Measurements from ENCODE around the gene PIEZO1.

PIEZO1 gene

DNA sequence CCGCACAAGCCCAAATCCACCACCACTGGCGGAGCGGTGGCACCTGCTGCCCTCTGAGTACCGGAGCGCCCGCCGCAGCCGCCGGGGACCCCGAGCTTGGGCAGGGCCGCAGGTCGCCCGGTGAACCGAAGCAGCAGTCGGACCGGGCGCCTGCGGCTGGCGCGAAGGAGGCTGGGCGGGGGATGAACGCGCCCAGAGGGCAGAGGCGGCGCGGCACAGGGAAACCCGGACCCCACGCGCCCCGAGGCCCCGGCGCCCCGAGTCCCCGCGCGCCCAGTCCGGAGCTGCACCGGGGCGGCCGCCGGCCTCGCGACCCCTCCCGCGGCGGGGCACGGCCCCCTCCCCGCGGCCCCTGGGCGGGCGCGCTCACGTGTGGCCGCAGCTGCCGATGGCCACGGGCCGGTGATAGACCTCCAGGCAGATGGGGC, 79.2 kb downstream of the PIEZO1 start:
- DNase-seq (ENCODE audit: low read depth in 2 of 2) = no peak

- no peak for DNase-seq (ENCODE audit: low read depth in 2 of 2)
These were observed 79.8 kb downstream of the PIEZO1 start for GRCh38 chr16:88705076-88705684.

GRCh38 chr16:88703486-88704309, 81.3 kb downstream of the PIEZO1 start:
- peak; percentile 53 to 57 for DNase-seq (ENCODE audit: low read depth in 2 of 2)

DNA sequence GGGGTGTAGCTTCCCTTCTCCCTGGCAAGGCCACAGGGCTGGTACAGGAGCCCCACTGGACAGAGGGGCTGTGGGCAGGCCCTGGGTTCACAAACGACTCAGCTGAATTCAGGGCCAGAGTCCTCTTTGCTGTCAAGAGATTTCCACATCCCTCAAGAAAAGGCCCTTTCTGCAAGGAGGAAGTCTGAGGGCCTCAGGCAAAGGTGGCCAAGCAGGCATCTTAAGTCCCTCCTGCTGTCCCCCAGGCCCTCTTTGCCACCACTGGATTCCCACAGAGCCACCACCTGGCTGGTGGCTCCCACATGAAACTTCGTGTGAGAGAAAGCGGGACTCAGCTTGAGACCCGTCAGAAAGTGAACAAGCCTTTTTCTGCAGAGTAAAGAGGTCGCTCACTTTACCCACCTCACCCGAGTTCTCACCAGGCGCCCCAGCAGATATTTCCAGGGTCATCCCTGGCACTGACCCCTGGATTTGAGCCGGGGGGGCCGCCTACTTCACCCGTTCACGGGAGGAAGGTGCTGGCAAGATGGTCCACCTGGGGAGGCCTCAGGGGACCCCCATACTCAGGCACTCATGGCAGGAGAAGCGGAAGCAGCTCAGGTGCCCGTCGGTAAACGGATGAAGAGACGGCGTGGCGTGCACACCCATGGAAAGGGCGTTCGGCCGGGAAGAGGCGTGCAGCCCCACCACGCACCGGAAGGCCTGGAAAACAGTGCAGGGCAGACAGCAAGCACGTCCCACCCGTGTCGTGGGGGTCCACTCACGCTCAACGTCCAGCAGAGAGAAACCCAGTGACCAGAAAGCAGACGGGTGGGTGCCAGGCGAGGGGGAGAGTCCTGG, 82.4 kb downstream of the PIEZO1 start:
- DNase-seq (ENCODE audit: low read depth in 2 of 2) = no peak

DNA sequence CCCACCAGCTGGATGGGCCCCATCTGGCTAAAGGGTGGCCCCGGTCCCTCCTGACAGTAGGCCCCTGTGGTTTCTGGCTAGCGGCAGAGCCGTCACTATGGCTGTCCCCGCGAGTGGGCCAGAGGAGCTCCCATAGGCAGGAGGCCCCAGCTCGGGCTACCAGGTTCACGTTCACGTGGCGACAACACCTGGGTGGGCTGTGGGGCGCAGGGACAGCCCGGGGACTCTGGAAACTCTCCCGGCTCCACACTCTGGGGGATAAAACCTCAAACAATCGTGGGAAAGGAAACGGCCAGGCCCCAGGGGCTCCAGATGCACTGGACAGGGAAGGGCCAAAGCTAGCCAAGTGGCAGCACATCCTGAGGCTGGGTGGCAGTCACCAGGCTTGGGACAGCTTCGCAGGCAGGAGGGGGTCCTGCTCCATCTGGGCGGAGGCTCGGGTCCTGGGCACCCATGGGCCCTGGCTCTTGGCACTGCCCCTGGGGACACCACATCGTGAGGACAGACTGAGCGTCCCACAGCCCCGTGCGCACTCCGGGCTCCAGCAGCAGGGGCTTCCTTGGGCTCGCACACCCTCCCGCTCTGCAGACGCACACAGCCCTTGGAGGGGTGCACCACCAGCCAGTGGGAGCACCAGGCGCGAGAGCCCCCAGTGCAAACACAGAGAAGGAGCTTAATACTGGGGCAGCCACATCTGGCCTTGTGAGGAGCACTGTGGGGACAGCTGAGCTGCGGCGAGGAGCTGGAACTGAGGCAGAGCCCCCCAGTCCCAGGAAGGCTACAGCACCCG, 83.2 kb downstream of the PIEZO1 start:
- no peak for DNase-seq (ENCODE audit: low read depth in 2 of 2)

GRCh38 chr16:88700636-88701482, 84.2 kb downstream of the PIEZO1 start:
- DNase-seq (ENCODE audit: low read depth in 2 of 2) = peak; percentile 93 to 94

- DNase-seq (ENCODE audit: low read depth in 2 of 2) = no peak
These were observed 84.7 kb downstream of the PIEZO1 start for GRCh38 chr16:88700322-88700635.

DNA sequence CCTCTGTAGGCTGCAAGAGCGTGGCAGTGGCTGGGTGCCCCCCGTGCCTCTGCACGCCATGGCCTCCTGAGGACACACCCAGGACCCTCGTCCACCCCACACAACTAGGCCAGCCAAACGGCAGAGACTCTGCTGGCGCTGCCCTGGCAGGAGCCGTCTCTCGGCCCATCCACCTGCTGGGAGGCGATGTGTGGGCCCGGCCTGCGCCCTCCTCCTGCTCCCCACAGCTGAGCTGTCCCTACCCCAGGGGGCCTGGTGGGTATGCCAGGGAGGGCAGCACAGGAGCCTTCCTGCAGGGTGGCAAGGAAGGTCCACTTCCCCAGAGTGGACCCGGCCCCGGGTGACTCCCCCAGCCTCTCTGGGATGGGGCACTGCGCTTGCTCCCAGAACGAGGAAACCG, 85.8 kb downstream of the PIEZO1 start:
- DNase-seq (ENCODE audit: low read depth in 2 of 2) = no peak

DNA sequence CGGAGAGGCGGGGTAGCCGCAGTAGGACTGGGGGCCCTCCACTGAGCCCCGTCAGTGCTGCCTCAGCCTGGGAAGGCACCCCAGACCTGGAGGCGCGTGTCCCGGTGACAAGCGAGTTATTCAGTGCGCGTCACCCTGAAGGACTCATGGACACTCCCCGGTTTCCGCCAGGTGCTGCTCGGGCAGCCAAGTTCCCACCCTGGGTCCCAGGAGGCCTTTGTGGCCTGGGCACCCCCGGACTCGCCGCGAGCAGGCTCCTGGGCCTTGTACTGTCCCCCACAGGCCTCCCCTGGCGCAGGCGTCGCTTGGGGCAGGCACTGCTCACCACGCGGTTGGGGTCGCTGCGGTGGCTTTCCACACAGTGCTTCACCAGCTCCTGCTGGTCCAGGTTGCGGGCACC, 86.4 kb downstream of the PIEZO1 start:
- DNase-seq (ENCODE audit: low read depth in 2 of 2) = no peak

GRCh38 chr16:88697831-88698615, 87.0 kb downstream of the PIEZO1 start:
- no peak for DNase-seq (ENCODE audit: low read depth in 2 of 2)

DNA sequence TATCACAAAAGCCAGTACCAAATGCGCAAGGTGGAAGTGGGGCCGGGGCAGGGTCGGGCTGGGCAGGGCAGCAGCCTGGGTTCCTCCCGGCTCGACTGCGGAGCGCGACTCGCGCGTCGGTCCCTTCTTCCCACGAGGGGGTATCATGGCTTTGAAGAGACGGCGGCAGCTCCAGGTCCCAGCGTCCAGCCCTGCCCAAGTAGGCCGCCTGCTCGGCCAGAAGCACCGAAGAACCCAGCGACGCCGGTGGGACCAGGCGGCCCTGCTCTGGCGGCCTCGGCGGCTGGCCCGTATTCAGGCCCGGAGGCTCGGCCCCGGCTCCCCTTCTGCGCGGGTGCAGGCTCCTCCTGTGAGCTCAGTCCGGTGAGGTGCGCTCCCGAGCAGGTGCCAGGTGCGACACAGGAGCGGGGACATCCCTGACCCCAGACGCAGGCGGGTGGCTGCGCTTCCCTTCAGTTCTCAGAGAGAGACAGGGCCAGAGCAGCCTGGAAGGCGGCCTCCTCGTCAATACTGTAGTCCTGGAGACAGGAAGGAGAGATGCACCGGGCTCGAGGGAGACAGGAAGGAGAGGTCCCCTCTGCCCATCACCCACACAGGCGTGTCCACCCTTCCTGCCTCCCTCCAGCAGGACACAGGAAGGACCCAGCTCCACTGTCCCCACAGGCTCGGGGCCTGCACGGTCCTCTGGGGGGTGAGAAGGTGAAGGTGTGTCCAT, 87.7 kb downstream of the PIEZO1 start:
- no peak for DNase-seq (ENCODE audit: low read depth in 2 of 2)

DNA sequence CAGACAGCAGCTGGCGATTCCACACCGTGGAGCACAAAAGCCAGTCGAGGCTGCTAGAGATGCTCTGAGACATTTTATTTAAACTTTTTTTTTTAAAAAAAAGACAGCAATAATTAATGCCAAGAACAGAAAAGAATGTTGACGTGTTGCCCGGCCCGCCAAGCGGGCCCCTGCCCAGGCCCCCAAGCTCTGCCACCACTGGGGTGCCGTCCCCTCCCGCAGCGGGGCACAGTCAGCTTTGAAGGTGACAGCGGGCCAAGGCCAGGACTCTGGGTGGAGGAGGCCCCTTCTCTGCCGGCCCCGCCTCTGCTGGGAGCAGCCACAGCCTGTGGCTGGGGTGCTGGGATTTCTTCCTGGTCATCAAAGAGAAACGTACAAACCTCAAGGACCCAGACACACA, 88.6 kb downstream of the PIEZO1 start:
- no peak for DNase-seq (ENCODE audit: low read depth in 2 of 2)

DNA sequence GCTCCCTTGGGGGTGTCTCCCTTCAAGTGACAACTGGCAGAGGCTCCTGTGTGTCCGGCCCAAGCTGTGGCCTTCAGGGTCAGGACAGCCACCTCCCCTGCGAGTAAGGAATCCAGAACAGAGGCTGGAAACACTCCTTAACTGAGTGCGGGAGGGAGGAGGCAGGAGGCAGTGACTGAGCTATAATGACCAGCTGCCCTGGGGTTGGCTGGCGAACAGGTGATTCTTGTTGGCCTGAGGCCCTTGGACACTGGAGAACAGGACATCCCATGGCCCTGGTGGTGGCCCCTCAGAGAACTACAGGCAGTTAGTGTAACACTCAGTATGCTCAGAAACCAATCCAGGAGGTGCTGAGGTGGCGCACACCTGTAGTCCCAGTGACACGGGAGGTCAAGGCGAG, 89.3 kb downstream of the PIEZO1 start:
- DNase-seq (ENCODE audit: low read depth in 2 of 2) = no peak

GRCh38 chr16:88695218-88695617, 89.8 kb downstream of the PIEZO1 start:
- no peak for DNase-seq (ENCODE audit: low read depth in 2 of 2)

GRCh38 chr16:88694221-88695087, 90.6 kb downstream of the PIEZO1 start:
- no peak for DNase-seq (ENCODE audit: low read depth in 2 of 2)

DNA sequence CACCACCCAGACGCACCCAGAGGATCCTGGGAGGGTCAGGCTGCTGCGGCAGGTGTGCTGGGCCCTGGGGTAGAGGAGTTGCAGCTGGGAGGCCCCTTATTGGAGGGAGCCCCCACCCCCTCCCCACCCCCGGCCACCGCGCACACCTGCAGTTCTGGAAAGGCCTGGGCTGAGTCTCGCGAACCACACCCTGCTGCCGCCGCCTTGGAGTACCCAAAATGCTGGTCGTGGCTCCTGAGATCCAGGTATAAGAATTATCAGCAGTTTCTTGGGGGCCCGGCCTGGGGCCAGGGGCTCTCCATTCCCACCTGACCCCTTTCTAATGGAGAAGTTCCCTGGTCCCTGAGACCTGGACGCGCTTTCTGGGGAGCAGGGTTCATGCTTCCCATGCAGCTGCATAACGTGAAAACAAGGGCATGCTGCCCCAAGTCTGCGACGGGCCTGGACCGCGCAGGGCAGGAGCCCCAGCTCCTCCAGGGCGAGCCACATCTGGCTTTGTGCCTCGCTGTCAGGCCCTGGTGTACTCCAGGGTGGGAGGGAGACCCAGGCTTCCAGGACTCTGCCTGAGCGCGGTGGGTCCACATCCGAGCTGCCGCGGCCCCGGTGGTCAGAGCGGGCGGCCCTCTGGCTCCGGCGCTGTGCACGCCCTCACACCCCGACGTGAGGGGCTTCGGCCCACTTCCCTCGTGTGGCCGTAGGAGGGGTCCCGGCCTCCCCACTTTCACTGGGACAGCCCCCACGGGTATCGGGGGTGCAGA, 91.4 kb downstream of the PIEZO1 start:
- no peak for DNase-seq (ENCODE audit: low read depth in 2 of 2)

DNA sequence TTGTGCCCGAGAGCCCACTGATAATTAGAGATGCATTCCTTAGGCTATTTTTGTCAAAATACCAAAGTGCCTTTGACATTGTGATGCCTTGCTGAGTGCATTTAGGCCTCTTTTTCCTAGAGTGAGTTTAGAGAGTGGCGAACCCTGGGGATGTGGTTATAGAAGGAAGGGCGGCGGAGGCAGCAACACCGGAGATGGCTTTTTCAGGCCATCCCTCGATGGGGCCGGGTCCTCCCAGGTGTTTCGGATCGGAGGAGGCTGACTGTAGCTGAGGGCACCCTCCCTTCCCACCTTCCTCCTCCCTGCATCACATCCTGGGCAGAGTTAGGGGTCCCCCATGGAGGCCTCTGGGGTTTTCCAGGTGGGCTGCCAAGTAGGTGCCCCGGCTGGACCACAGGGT, 92.2 kb downstream of the PIEZO1 start:
- DNase-seq (ENCODE audit: low read depth in 2 of 2) = no peak

Data from activated CD4-positive, alpha-beta T cell treated with anti-CD3 and anti-CD28 coated beads for 24 hours (primary cell).